NCI-H82 (cell line): ENCODE measurements around the gene EIF3L.
"Not testable (repeated sequence)": the region's sequence is repeated elsewhere in the genome, so short reads cannot be mapped to it uniquely, and the experiment has no call there.

Experiments
- DNase-seq: peaks from one replicate; lab custom pipeline; 2025; lab: John Stamatoyannopoulos, UW

The EIF3L gene

DNA sequence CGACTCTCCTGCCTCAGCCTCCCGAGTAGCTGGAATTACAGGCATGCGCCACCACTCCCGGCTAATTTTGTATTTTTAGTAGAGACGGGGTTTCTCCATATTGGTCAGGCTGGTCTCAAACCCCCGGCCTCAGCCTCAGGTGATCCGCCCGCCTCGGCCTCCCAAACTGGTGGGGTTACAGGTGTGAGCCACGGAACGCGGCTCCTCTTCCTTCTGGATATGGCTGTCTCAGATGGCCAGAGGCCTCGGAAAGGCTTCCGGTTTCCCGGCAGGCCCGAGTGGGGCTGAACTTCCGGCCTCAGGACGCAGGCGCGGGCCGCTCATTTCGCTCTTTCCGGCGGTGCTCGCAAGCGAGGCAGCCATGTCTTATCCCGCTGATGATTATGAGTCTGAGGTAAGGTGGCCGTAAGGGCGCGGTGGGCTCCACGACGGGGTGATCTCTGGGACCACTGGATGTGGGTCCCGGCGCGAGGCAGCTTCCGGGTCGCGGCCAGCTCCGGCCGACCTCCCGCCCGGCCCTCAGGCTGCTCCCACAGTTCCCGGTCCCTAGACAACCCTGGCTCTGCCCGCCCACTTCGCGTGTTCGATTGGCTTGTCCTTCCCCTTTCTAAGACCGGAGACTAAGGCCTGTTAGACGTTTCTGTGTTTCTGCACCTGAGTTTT, at the start of gene EIF3L:
EIF3L (plus strand) TSS at position 331 of the 663 bp plus-strand sequence; CDS start at position 362, 31 bp downstream.
- peak; percentile 92 for DNase-seq

DNA sequence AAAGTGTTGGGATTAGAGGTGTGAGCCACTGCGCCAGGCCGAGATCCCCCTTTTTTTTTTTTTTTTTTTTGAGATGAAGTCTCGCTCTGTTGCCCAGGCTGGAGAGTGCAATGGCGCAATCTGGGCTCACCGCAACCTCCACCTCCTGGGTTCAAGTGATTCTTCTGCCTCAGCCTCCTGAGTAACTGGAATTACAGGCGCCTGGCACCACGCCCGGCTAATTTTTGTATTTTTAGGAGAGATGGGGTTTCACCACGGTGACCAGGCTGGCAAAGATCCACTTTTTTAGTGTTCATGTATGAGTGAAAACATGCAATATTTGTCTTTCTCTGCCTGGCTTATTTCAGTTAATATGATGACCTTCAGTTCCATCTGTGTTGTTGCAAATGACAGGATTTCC, 49.2 kb upstream of the EIF3L start:
- DNase-seq: not testable (repeated sequence)

DNA sequence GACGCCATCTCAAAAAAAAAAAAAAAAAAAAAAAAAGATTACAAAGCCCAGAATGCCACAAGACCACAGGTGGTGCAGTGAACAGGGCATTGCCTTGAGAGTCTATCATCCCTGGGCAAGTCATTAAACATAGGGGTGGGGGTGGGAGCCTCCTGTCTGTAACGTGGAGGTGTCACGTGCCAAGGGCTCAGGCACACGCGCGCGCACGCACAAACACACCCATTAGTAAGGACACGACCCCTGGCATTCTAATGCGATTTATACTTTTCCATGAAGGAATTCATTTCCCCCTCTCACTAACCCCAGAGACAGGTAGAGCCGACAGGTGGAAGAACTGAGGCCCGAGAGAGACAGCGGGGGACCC, 47.3 kb upstream of the EIF3L start:
- DNase-seq: peak; percentile 79

DNA sequence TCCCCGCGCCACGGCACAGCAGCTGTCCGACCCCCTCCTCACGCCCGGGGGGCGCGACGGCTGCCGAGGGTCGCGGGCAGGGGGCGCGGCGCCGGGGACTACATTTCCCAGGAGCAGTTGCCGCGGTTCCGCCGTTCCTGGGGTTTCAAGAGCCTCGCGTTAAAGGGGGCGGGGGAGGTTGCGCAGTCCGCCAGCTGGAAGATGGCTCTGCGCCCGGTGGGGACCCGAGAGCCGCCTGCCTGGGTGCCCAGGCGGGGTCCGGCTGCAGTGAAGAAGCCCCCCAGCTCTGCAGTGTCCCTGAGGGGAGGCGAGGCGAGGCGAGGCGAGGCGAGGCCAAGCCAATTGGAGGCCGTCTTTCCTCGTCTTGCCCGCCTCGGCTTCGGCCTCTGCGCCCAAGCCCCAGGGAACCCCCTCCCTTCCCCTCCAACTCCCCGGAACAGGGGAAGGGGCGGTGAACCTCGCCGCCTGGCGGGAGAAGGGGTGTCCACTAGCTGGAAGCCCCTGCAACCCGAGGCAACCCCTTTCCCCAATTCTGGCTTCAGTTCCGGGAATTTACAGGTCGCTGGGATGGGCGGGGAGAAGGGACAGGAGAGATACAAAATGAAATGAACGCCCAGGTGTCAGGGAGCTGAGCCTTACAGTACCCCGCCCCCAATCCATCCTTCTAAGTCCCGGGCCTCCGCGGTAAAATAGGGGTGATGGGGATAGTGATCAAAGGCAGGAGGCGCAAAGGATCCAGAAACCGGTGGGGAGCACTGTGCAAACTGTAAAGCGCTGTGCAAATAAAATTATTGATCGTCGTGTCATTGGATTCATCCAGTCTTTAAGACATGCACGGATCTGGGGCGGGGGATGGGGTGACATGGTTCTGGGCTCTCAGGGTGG, 46.7 kb upstream of the EIF3L start:
- DNase-seq: peak; percentile 84

DNA sequence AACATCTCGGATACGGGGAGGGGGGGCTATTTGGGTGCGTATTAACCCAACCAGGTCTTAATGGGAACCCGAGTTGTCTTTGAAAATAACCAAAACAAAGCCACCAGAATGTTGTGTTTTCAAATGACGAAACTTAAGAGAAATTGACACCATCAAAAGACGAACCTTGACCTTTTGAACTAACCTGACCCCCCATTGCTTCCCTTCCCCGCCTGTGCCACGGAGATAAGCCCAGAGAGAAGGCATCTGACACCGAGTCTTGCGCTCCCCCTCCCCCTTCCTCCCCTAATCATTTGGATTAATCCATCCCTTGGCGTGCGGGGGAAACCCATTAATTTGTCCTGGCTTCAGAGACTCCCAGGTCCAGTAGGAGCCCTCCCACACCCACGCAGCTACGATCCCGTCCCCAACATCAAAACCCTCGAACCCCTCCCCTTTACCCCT, 46.0 kb upstream of the EIF3L start:
- peak; percentile 85 for DNase-seq

DNA sequence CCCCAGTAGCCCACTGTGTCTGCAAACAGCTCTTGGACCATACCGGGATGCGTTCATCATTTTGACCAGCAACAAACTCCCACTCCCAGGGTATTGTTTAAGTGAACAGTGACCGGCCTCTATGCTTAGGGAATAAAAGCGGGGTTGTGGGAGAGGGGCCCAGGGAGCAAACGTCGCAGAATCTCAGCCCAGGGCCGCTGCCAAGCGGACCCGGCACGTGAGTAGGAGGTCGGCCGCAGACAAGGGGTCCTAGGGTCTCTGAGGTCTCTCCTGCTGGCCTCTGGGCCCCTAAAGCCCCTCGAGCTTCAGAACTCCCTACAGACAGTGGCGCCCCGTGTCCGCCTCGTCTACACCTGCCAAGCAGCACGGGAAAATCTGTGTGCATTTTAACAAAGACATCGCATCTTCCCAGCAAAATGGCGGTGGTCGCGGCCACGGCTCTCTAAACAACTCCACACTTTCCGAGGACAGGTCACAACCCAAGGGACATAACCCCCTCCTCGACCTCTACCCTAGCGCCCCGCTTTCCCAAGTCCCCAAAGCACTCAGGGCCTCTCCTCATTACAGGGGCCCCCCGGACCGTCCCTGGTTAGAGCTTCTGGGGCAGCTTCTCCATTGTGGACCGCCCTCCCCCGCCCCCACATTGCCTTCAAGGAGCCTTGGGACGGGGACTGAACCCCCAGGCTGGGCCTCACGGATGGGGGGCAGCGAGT, 45.4 kb upstream of the EIF3L start:
- DNase-seq: no peak

DNA sequence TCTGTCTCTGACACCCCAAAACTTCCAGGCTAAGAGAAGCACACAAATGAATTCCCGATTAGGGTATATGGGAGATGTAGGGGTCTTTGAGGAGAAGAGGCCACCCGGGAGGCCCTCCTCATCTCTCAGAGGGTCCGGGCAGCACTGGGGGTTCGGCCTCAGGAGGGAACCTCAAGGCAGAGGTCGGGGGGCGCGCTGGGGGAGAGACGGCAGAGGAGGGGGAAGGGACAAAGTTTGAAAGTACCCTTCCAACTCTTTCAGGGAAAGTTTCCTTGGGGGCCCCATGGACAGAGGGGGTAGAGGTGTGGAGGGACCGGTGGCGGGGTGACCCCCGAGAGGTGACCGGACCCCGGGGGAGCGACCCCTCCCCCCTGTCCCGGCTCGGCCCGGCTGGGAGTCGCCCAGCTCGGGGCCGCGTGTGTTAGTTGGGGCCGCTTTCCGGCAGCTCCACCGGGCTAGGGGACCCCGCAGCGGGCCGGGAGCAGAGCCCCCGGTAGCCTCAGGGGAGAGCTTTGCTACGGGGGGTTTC, 44.8 kb upstream of the EIF3L start:
- DNase-seq: no peak

DNA sequence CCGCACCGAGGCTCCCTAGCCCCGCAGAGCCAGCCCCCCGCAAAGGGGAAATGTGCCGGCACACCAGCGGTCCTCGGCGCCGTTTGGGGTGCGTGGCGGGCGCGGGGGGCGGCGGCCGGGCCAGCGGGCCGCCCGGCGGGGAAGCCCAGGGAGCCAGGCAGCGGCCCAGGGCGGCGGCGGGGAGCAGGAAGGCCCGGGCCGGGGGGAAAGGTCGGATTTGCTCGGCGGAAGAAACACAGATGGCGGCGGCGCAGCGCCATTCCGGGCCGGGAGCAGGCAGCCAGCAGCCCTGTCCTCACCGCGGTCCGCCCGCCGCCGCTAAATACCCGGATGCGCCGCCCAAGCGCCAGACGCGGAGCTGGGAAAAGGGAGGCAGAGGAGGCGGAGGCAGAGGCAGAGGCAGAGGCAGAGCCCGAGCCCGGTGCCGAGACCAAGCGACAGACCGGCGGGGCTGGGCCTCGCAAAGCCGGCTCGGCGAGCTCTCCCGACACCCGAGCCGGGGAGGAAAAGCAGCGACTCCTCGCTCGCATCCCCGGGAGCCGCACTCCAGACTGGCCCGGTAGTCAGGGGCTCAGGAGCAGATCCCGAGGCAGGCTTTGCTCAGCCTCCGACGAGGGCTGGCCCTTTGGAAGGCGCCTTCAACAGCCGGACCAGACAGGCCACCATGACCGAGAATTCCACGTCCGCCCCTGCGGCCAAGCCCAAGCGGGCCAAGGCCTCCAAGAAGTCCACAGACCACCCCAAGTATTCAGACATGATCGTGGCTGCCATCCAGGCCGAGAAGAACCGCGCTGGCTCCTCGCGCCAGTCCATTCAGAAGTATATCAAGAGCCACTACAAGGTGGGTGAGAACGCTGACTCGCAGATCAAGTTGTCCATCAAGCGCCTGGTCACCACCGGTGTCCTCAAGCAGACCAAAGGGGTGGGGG, 44.1 kb upstream of the EIF3L start:
- DNase-seq: peak; percentile 85

DNA sequence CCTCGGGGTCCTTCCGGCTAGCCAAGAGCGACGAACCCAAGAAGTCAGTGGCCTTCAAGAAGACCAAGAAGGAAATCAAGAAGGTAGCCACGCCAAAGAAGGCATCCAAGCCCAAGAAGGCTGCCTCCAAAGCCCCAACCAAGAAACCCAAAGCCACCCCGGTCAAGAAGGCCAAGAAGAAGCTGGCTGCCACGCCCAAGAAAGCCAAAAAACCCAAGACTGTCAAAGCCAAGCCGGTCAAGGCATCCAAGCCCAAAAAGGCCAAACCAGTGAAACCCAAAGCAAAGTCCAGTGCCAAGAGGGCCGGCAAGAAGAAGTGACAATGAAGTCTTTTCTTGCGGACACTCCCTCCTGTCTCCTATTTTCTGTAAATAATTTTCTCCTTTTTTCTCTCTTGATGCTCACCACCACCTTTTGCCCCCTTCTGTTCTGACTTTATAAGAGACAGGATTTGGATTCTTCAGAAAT, 43.4 kb upstream of the EIF3L start:
- DNase-seq: no peak

DNA sequence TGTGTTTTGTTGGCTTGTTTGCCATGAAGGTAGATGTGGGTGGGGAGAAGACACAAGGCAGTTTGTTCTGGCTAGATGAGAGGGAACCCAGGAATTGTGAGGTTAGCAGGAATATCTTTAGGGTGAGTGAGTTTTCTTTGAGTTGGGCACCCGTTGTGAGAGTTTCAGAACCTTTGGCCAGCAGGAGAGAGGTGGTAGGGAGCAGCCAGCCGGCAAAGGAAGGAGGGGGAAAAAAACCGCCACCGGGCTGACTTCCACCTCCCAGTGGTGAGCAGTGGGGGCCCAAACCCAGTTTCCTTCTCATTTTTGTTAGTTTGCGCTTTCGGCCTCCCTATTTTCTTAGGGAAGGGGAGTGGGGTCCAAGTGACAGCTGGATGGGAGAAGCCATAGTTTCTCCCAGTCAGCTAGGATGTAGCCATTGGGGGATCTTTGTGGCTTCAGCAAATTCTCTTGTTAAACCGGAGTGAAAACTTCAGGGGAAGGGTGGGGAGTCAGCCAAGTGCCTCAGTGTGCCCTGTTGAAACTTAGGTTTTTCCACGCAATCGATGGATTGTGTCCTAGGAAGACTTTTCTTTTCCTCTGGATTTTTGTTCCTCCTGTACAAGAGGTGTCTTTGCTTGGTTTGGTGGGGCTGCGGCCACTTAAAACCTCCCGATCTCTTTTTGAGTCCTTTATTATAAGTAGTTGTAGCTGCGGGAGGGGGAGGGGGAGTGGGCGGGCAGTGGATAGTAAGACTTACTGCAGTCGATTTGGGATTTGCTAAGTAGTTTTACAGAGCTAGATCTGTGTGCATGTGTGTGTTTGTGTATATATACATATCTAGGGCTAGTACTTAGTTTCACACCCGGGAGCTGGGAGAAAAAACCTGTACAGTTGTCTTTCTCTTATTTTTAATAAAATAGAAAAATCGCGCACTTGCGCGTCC, 42.5 kb upstream of the EIF3L start:
- peak; percentile 47 for DNase-seq

DNA sequence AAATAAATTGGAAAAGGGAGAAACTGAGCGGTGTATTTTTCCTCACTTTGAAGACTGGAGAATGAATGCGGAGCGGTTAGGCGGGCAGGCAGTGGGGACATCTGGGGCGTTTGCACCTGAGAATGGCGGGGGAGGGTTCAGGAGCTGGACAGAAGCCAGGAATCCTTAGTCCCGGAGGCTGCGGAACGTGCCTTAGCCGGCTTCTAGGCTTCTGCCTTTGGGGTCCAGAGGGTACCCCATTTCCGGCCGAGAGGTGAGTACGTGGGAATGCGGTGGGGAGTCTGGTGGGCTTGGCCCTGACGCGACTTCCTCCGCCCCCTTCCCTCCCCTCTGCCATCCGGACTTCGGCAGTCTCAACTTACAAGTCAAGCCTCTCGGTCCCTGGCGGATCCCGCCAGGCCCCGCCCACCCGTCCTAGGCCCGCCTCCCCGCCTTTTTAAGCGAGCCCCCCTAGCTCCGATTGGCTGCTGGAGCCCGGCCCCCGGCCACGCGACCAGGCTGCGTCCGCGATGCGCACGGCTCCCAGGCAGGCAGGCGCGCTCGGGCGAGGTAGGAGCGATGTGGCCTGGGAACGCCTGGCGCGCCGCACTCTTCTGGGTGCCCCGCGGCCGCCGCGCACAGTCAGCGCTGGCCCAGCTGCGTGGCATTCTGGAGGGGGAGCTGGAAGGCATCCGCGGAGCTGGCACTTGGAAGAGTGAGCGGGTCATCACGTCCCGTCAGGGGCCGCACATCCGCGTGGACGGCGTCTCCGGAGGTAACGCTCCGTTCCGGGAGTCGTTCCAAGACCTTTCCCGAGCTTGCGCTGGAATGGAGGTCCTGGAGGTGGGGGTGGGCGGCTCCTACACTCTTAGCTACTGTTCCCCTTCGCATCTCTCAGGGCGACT, 41.6 kb upstream of the EIF3L start, which contains the start of gene GCAT:
GCAT (plus strand) TSS at position 525 of the 884 bp plus-strand sequence; CDS start at position 559, 34 bp downstream.
- DNase-seq: peak; percentile 96

DNA sequence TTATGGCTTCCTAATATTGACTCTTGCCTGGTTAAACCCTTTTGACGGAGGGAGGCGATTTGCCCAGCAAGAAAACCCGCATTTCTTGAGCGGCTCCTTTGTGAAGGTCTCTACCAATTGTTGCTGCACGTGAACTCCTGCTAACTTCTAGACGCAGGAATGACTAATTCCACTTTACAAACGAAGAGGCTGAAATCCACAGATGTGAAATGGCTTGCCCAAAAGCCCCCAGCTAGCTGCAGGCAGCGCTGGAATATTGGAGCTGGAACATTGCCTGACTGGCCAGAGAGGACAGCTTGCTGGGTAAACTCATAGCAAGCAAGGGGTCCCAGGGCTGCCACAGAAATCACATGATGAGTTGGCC, 40.9 kb upstream of the EIF3L start:
- DNase-seq: no peak

DNA sequence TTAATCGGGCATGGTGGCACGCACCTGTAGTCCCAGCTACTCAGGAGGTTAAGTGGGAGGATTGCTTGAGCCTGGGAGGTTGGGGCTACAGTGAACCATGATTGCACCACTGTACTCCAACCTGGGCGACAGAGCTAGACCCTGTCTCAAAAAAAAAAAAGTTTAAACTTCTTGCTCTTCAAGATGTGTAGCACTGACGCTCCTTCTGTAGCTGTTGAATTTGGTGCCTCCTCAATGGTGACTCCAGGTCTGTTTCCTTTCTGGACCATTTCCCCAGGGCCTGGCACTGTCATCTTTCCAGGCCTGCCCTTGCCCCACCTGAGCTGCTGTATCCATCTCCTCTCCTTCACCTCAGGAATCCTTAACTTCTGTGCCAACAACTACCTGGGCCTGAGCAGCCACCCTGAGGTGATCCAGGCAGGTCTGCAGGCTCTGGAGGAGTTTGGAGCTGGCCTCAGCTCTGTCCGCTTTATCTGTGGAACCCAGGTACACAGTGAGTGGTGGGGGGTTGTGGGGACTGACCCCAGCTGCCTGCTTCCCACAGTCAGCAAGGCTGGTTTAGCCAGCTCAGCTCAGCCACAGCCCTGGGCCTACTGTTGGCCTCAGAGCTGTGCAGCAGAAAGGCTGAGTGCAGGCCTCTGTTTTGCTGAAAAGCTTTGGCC, 39.4 kb upstream of the EIF3L start:
- no peak for DNase-seq

DNA sequence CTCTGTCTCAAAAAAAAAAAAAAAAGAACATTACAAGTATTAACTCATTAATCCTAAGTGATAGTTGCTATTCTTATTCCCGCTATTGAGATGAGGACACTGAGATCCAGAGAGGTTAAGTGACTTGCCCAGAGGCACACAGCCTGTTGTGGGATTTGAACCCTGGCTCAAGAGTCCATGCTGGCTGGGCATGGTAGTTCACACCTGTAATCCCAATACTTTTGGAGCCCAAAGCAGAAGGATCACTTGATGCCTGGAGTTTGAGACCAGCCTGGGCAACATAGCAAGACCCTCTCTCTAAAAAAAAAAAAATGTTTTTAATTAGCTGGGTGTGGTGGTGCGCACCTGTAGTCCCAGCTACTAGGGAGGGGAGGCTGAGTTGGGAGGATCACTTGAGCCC, 37.4 kb upstream of the EIF3L start:
- no peak for DNase-seq

DNA sequence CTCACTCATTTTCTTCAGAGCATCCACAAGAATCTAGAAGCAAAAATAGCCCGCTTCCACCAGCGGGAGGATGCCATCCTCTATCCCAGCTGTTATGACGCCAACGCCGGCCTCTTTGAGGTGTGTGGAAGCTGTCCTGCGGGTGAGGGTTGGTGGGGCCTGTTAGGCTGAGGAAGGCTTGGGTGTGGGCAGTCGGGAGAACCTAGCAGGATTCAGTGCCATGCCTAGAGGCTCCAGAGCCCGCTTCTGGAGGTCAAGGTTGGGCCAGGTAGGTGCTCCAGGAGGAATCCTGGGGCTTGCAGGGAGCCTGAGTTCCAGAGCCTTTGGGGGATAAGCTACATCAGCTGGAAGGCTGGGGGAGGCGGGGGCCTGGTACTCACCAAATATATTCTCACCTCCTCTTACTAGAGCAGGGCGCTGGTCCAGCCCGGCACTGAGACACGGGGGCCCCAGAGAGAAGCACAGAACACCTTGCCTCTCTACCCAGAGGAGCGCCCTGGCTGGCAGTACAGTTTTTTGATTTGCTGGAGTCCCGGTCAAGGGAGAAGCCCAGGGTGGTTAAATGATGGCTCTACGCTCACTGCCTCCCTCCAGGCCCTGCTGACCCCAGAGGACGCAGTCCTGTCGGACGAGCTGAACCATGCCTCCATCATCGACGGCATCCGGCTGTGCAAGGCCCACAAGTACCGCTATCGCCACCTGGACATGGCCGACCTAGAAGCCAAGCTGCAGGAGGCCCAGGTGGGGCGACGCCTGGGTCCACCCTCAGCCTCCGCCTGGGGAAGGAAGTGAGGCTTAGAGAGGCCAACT, 36.1 kb upstream of the EIF3L start:
- no peak for DNase-seq

DNA sequence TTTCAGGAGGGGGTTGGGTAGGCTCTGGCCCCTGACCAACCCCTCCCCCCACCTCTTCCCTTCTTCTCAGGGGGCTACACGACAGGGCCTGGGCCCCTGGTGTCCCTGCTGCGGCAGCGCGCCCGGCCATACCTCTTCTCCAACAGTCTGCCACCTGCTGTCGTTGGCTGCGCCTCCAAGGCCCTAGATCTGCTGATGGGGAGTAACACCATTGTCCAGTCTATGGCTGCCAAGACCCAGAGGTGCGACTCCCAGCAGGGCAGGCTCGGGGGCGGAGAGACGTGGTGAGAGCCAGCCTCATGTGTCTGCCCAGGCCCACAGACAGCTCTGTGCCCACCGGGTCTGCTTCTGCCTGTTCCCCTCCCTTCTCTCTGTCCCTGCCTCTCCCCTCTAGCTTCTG, 33.6 kb upstream of the EIF3L start:
- DNase-seq: no peak

DNA sequence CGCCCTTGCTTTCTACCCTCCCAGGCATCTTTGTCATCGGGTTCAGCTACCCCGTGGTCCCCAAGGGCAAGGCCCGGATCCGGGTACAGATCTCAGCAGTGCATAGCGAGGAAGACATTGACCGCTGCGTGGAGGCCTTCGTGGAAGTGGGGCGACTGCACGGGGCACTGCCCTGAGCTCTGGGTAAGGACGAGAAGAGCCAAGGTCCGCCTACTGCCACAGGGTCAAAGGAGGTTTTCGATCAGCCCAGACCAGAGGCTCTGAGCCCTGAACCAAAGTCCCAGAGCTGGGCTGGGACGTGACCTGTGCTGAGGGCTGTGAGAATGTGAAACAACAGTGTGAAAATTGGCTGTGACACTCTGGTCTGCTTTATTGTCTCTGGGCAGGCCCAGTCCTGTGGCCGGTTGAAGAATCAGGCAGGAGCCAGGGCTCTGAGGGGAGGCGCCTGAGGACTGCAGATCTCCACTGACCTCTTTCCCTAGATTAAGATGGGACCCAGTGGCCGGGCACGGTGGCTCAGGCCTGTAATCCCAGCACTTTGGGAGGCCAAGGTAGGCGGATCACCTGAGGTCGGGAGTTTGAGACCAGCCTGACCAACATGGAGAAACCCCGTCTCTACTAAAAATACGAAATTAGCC, 32.6 kb upstream of the EIF3L start:
- DNase-seq: no peak
